ENCODE data around the gene PDGFRB.

PDGFRB gene

DNA sequence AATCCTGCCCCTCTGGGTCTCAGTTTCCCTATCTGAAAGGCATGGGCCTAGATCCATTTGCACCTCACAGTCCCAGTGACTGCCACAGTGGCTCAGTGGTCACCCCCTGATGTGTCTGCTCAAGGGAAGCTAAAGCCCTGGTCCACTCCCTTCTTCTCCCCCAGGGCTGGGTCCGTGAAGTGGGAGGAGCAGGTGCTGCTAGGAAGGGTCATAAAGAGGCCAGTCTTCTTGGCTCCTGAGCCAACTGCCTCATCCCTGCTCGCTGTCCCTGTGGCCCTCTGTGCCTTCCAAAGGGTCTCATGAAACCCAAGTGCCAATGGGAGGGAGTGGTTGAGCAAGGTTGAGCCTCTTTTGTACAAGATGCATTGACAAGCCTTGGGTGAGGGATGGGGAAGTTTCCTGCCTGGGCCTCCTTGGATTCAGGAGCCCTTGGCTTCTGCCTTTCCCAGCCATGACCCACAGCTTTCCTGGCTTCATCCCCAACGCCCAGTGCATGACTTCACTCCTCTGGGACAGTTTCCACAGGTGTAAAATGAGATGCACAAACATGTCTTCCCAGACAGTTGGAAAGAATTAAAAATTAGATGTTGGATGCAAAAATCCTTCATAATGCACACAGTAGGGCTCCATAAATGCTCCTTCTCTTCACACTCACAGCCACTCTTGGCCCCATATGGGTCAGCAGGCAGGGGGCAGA is 32.6 kb upstream of the PDGFRB start:
- Histone ChIP-seq H3K4me1 (peaks cover 3% of the 10 kb centered on the region), H3K36me3 (ENCODE audit: control insufficient read depth, insufficient read depth, low read length) (no peaks in the 10 kb centered on the region), H3K4me2 (ENCODE audit: low read length) (no peak overlapping the region), H3K27me3 (ENCODE audit: control insufficient read depth, insufficient read depth, low read length) (peaks cover 10% of the 10 kb centered on the region), H2AFZ (no peak overlapping the region), H3K9ac (no peak overlapping the region), H3K79me2 (no peaks in the 10 kb centered on the region), H3K4me3 (ENCODE audit: low read depth, low read length) (no peak overlapping the region), H3K27ac (no peak overlapping the region), H3K9me3 (ENCODE audit: control insufficient read depth, low read length) (no peaks in the 10 kb centered on the region)
- TF ChIP-seq, protein P1, sequence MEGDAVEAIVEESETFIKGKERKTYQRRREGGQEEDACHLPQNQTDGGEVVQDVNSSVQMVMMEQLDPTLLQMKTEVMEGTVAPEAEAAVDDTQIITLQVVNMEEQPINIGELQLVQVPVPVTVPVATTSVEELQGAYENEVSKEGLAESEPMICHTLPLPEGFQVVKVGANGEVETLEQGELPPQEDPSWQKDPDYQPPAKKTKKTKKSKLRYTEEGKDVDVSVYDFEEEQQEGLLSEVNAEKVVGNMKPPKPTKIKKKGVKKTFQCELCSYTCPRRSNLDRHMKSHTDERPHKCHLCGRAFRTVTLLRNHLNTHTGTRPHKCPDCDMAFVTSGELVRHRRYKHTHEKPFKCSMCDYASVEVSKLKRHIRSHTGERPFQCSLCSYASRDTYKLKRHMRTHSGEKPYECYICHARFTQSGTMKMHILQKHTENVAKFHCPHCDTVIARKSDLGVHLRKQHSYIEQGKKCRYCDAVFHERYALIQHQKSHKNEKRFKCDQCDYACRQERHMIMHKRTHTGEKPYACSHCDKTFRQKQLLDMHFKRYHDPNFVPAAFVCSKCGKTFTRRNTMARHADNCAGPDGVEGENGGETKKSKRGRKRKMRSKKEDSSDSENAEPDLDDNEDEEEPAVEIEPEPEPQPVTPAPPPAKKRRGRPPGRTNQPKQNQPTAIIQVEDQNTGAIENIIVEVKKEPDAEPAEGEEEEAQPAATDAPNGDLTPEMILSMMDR (IDR thresholded peaks at IDR 0.05), result no peak

DNA sequence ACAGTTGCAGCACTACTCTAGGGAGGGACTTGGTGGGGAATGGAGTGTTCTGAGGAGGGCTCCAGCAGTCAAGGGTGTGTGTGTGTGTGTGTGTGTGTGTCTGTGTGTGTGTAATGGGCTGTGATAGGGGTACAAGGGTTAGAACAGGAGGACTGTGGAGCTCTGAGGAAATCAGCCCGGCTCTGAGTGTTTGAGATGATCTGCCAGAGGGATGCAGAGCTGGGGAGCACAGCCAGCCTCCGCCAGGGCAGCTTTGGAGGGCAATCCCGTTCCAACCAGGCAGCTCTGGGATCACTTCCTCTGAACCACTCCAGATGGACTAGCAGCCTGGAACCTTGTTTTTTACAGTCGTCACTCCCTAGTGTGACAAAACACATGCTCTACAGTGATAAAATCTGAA is 31.3 kb upstream of the PDGFRB start:
- H3K4me2 ChIP-seq (ENCODE audit: low read length), result no peak overlapping the region
- H3K4me1 ChIP-seq, result peaks cover 3% of the 10 kb centered on the region
- H3K79me2 ChIP-seq, result no peaks in the 10 kb centered on the region
- H3K9ac ChIP-seq, result no peak overlapping the region
- H3K9me3 ChIP-seq (ENCODE audit: control insufficient read depth, low read length), result no peaks in the 10 kb centered on the region
- H3K36me3 ChIP-seq (ENCODE audit: control insufficient read depth, insufficient read depth, low read length), result no peaks in the 10 kb centered on the region
- H2AFZ ChIP-seq, result no peak overlapping the region
- H3K27ac ChIP-seq, result no peak overlapping the region
- H3K4me3 ChIP-seq (ENCODE audit: low read depth, low read length), result no peak overlapping the region
- peaks cover 10% of the 10 kb centered on the region for H3K27me3 ChIP-seq (ENCODE audit: control insufficient read depth, insufficient read depth, low read length)
- TF ChIP-seq, protein P1 (IDR thresholded peaks at IDR 0.05), result no peak

DNA sequence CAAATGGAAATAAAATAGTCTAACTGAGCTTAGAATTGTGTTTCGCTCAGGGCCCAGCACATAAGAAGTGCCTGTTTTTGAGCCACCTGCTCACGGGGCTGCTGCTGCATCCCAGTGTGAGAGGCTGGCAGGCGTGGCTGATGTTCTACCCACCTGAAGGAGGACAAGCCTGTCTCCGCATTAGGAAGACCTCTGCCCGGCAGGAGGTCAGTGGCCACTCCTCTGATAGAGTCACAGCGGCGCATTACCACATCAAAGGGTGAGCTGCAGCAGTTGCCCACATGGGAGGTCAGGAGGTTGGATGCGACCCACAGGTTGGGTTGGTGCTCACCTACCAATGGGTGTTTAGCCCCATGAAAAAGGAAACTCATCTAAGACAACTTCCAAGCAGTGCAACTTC is 30.5 kb upstream of the PDGFRB start:
- H3K9ac ChIP-seq, result no peak overlapping the region

DNA sequence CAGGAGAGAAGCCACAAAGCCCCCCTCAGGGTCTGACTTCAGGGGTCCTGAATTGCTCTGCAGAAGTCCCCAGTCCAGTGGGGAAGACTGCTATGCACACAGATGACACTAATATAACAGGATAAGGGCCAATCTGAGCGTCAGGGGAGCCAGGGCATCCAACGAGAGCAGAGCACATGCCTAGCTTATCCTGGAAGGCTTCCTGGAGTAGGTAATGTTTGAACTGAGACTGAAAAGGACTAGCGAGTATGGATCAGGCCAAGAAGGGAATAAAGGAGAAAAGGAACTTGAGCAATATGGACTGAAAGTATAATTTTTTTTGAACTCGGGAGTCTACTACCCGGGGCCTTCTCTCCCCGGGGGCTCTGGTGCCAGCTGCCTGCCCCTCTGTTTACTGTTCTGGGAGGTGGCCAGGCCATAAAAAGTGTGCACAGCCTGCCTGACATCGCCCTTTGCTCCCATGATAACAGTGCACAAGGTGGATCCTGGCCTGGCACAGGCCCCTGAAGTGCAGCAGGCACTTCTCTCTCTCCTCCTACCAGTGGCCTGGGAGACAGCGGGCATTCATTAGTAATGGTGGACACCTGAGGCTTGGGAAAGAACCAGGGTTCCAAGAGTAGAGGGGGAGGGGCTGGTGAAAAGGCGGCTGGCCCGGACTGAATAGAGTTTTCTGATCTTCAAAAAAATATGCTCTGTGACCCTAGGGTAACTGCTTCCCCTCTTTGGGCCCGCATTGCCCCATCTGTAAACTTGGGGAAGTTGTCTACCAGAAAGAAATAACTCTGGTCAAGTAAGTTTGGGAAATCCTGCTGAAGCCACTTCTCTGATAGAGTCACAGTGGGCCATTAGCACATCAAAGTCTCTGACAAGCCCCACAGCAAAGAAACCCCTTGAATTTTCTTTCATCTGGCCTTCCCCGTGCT is 29.6 kb upstream of the PDGFRB start:
- Histone ChIP-seq H3K9ac (no peak overlapping the region), H3K27me3 (ENCODE audit: control insufficient read depth, insufficient read depth, low read length) (peaks cover 9% of the 10 kb centered on the region), H3K4me2 (ENCODE audit: low read length) (no peak overlapping the region), H3K27ac (no peak overlapping the region), H3K4me1 (peaks cover 3% of the 10 kb centered on the region), H3K79me2 (no peaks in the 10 kb centered on the region), H2AFZ (no peak overlapping the region), H3K4me3 (ENCODE audit: low read depth, low read length) (no peak overlapping the region), H3K36me3 (ENCODE audit: control insufficient read depth, insufficient read depth, low read length) (no peaks in the 10 kb centered on the region), H3K9me3 (ENCODE audit: control insufficient read depth, low read length) (no peaks in the 10 kb centered on the region)
- TF ChIP-seq, protein P1 (IDR thresholded peaks at IDR 0.05), result no peak

More for the DNA sequence above, 30.5 kb upstream of the PDGFRB start:
- TF ChIP-seq, protein P1 (IDR thresholded peaks at IDR 0.05), result no peak
- peaks cover 3% of the 10 kb centered on the region for H3K4me1 ChIP-seq
- H3K79me2 ChIP-seq, result no peaks in the 10 kb centered on the region
- no peaks in the 10 kb centered on the region for H3K36me3 ChIP-seq (ENCODE audit: control insufficient read depth, insufficient read depth, low read length)
- no peak overlapping the region for H3K4me2 ChIP-seq (ENCODE audit: low read length)
- no peak overlapping the region for H2AFZ ChIP-seq
- no peak overlapping the region for H3K4me3 ChIP-seq (ENCODE audit: low read depth, low read length)
- H3K9me3 ChIP-seq (ENCODE audit: control insufficient read depth, low read length), result no peaks in the 10 kb centered on the region
- no peak overlapping the region for H3K27ac ChIP-seq
- H3K27me3 ChIP-seq (ENCODE audit: control insufficient read depth, insufficient read depth, low read length), result peaks cover 10% of the 10 kb centered on the region

Data from parathyroid adenoma (tissue), 2 donors.